T-cell (primary cell): Measurements from ENCODE around the gene HMG20A. TPM values are rescaled to one million over a fixed set of nuclear protein-coding genes. Genes with fewer than 3 reads are reported as not detected.
"Not testable (repeated sequence)": the region's sequence is repeated elsewhere in the genome, so short reads cannot be mapped to it uniquely, and the experiment has no call there.

Source experiments
- ATAC-seq, 4 experiments: fragments of 200-7000 bp in 3 of 4; fragments of 150-1000 bp in 1 of 4; cut with Tn5 transposase; replicated peaks in 1 of 4; 1 replicate in 3 of 4; 2 replicates in 1 of 4; pipeline ENCODE4 v1.10.0; 2021; ENCODE audit warnings: moderate library complexity in 3 of 4, mild to moderate bottlenecking in 2 of 4, moderate number of reproducible peaks in 1 of 4
- CTCF ChIA-PET, 2 donors: fragments of 300-600 bp; sonication (Branson Sonifier 250); formaldehyde crosslinking; loops; one replicate each; lab custom pipeline; 2022; ENCODE audit warnings: antibody characterized with exemption in 2 of 2; lab: Charles Lee
- POLR2A ChIA-PET, 2 donors: fragments of 300-600 bp; sonication (Branson Sonifier 250); formaldehyde crosslinking; loops; one replicate each; lab custom pipeline; 2022; ENCODE audit warnings: antibody characterized with exemption in 2 of 2; lab: Charles Lee
- DNase-seq, 35 experiments: peaks; one replicate each; pipeline versions ENCODE4 v3.0.0 to v3.0.0-alpha.2; 2013 to 2023
- H3K27ac ChIP-seq: one replicate; pipeline ENCODE4 v1.5.1; 2013; ENCODE audit warnings: low read length
- H3K27me3 ChIP-seq, 2 experiments: replicated peaks in 1 of 2; 1 replicate in 1 of 2; 2 replicates in 1 of 2; pipeline versions ENCODE4 v1.6.1 to v1.7.0; 2013; ENCODE audit warnings: low read length in 1 of 2, mixed read lengths in 1 of 2; ENCODE audit not compliant: control insufficient read depth in 2 of 2, insufficient read depth in 2 of 2; ENCODE audit errors: extremely low read depth in 1 of 2
- H3K36me3 ChIP-seq, 2 donors: 1 replicate in 1 of 2; 2 replicates in 1 of 2; pipeline versions ENCODE4 v1.6.1 to v1.7.0; 2013; ENCODE audit warnings: low read length in 1 of 2; ENCODE audit not compliant: control insufficient read depth in 2 of 2, insufficient read depth in 1 of 2; ENCODE audit errors: extremely low read depth in 1 of 2
- H3K4me1 ChIP-seq, 2 experiments: 1 replicate in 1 of 2; 2 replicates in 1 of 2; pipeline versions ENCODE4 v1.6.1 to v1.7.0; 2013; ENCODE audit warnings: low read length in 2 of 2, mixed read lengths in 1 of 2; ENCODE audit not compliant: insufficient read depth in 2 of 2, control insufficient read depth in 1 of 2; ENCODE audit errors: extremely low read depth in 1 of 2
- H3K4me3 ChIP-seq, 2 donors: 1 replicate in 1 of 2; 2 replicates in 1 of 2; pipeline versions ENCODE4 v1.5.1 to v1.7.0; 2013; ENCODE audit warnings: mild to moderate bottlenecking in 2 of 2, low read length in 1 of 2, moderate library complexity in 1 of 2; ENCODE audit not compliant: control insufficient read depth in 1 of 2; ENCODE audit errors: extremely low read depth in 1 of 2
- H3K9me3 ChIP-seq: 2 replicates; pipeline ENCODE4 v1.7.0; 2013
- H3K27ac Mint-ChIP-seq, 2 donors: one replicate each; pipeline ENCODE4 v1.8.0; 2020 to 2021; ENCODE audit warnings: mild to moderate bottlenecking in 2 of 2, mixed read lengths in 2 of 2
- H3K27me3 Mint-ChIP-seq, 2 donors: one replicate each; pipeline ENCODE4 v1.8.0; 2021 to 2022; ENCODE audit warnings: mixed read lengths in 2 of 2
- H3K36me3 Mint-ChIP-seq: one replicate; pipeline ENCODE4 v1.8.0; 2021; ENCODE audit warnings: mixed read lengths
- H3K4me1 Mint-ChIP-seq, 3 donors: one replicate each; pipeline ENCODE4 v1.8.0; 2020 to 2022; ENCODE audit warnings: mixed read lengths in 3 of 3, mild to moderate bottlenecking in 1 of 3
- H3K4me3 Mint-ChIP-seq, 3 donors: one replicate each; pipeline ENCODE4 v1.8.0; 2020 to 2022; ENCODE audit warnings: mild to moderate bottlenecking in 3 of 3, mixed read lengths in 3 of 3, moderate library complexity in 3 of 3
- H3K9me3 Mint-ChIP-seq, 3 donors: one replicate each; pipeline ENCODE4 v1.8.0; 2020 to 2022; ENCODE audit warnings: mixed read lengths in 3 of 3
- whole genome bisulfite sequencing: methylation state at CpG from one replicate; pipeline ENCODE4 v1.1.5; 2013; ENCODE audit warnings: missing lambda C conversion rate; ENCODE audit not compliant: insufficient coverage; 5-methylcytosine and 5-hydroxymethylcytosine counted together
- total RNA-seq, 35 experiments: library from RNA in 6 of 35; stranded (reverse) in 6 of 35; fragments of 120-200 nt in 1 of 35; gene quantifications; one replicate each; pipeline versions ENCODE4 v1.2.1 to v1.2.4 and lab custom pipeline; 2013 to 2026

The HMG20A gene
- total RNA-seq, 5 donors from 2014 or later (not counting 1 experiment from before 2014, with no cell fraction given), result 34.2 to 48.3 (median 42.0) TPM

GRCh38 chr15:77406173-77406759, 14.4 kb upstream of the HMG20A start:
- H3K36me3 ChIP-seq, H3K9me3 ChIP-seq, H3K36me3 Mint-ChIP-seq, H3K27me3 ChIP-seq, DNase-seq, H3K27ac ChIP-seq, H3K27ac Mint-ChIP-seq, H3K4me3 Mint-ChIP-seq, H3K4me3 ChIP-seq, POLR2A ChIA-PET, ATAC-seq, H3K9me3 Mint-ChIP-seq, CTCF ChIA-PET, H3K27me3 Mint-ChIP-seq: not testable (repeated sequence)
- WGBS, result no CpG with 5 or more reads among the region's 1 CpG
- peaks cover 14 to 26% (median 15%) of the 10 kb centered on the region in 3 donors for H3K4me1 Mint-ChIP-seq
- peaks cover 6 to 11% of the 10 kb centered on the region in 2 experiments for H3K4me1 ChIP-seq

- WGBS, result 91% methylated on average over 2 of the region's 4 CpGs
- Histone ChIP-seq H3K4me1 (peaks cover 6 to 11% of the 10 kb centered on the region in 2 experiments), H3K27me3 (no peaks in the 10 kb centered on the region), H3K4me3 (no peak overlapping the region), H3K27ac (no peak overlapping the region), H3K9me3 (no peaks in the 10 kb centered on the region), H3K36me3 (no peaks in the 10 kb centered on the region)
- ChIA-PET POLR2A (no interaction called here), CTCF (no interaction called here)
- H3K36me3 Mint-ChIP-seq, result no peaks in the 10 kb centered on the region
- no peak overlapping the region for H3K4me3 Mint-ChIP-seq
- H3K4me1 Mint-ChIP-seq, result peaks cover 14 to 26% (median 15%) of the 10 kb centered on the region in 3 donors
- no peaks in the 10 kb centered on the region for H3K9me3 Mint-ChIP-seq
- no peak for ATAC-seq
- no peaks in the 10 kb centered on the region for H3K27me3 Mint-ChIP-seq
- DNase-seq, result no peak
- H3K27ac Mint-ChIP-seq, result no peak overlapping the region
Observed at GRCh38 chr15:77406846-77407245, 13.8 kb upstream of the HMG20A start.

GRCh38 chr15:77409259-77410156, 11.2 kb upstream of the HMG20A start:
- Histone ChIP-seq H3K27me3 (no peaks in the 10 kb centered on the region), H3K4me1 (peaks cover 6 to 11% of the 10 kb centered on the region in 2 experiments), H3K36me3 (no peaks in the 10 kb centered on the region), H3K9me3 (no peaks in the 10 kb centered on the region), H3K4me3 (no peak overlapping the region), H3K27ac (no peak overlapping the region)
- Mint-ChIP-seq H3K27me3 (no peaks in the 10 kb centered on the region), H3K9me3 (no peaks in the 10 kb centered on the region), H3K27ac (peak overlapping the region; percentile 72 to 76), H3K4me3 (peak overlapping the region; percentile 38 to 56 (median 44)), H3K36me3 (no peaks in the 10 kb centered on the region), H3K4me1 (peaks cover 14 to 26% (median 15%) of the 10 kb centered on the region in 3 donors)
- ATAC-seq (peak; percentile 65 to 95 (median 88)), DNase-seq (peak in 14 of 35 experiments; percentile 1 to 53 (median 8))
- ChIA-PET POLR2A (interaction anchor here (0.5 to 0.6 kb wide), 4 partner anchors 12 to 1505 kb away, joined by 3 to 8 read pairs (median 4); no protein-coding TSS in a partner anchor), CTCF (interaction anchor here (0.6 to 0.9 kb wide), 3 partner anchors 17 to 1810 kb away, joined by 3 to 4 read pairs (median 3); no protein-coding TSS in a partner anchor)
- WGBS, result no CpG with 5 or more reads among the region's 4 CpGs

DNA sequence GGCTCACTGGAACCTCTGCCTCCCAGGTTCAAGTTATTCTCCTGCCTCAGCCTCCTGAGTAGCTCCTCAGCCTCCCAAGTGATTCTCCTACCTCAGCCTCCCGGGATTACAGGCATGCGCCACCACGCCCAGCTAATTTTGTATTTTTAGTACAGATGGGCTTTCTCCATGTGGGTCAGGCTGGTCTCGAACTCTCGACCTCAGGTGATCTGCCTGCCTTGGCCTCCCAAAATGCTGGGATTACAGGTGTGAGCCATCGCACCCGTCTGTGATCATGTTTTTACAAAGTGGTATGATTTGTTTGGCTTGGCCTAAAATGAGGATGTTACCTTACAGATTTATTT, 10.6 kb upstream of the HMG20A start:
- ATAC-seq, H3K36me3 Mint-ChIP-seq, H3K27me3 Mint-ChIP-seq, DNase-seq, H3K27ac ChIP-seq, H3K4me3 ChIP-seq, H3K27me3 ChIP-seq, H3K9me3 ChIP-seq, H3K36me3 ChIP-seq, H3K9me3 Mint-ChIP-seq: not testable (repeated sequence)
- ChIA-PET POLR2A (interaction anchor here in 1 of 2 donors (0.6 kb wide), 1 partner anchor 1504 kb away, joined by 8 read pairs; no protein-coding TSS in a partner anchor), CTCF (interaction anchor here in 1 of 2 donors (0.6 kb wide), 1 partner anchor 1811 kb away, joined by 3 read pairs; no protein-coding TSS in a partner anchor)
- peak overlapping the region; percentile 72 to 76 for H3K27ac Mint-ChIP-seq
- H3K4me3 Mint-ChIP-seq, result peak overlapping the region; percentile 38 to 56 (median 44)
- WGBS, result no CpG with 5 or more reads among the region's 7 CpGs
- peaks cover 6 to 11% of the 10 kb centered on the region in 2 experiments for H3K4me1 ChIP-seq
- H3K4me1 Mint-ChIP-seq, result peaks cover 14 to 26% (median 15%) of the 10 kb centered on the region in 3 donors

- CTCF ChIA-PET, result no interaction called here
- DNase-seq, result no peak
Observed at GRCh38 chr15:77410701-77411618, 9.7 kb upstream of the HMG20A start.

More at GRCh38 chr15:77410701-77411618, 9.7 kb upstream of the HMG20A start:
- no peak overlapping the region for H3K27ac ChIP-seq
- Mint-ChIP-seq H3K27me3 (no peaks in the 10 kb centered on the region), H3K4me3 (no peak overlapping the region), H3K36me3 (no peaks in the 10 kb centered on the region), H3K9me3 (no peaks in the 10 kb centered on the region), H3K27ac (no peak overlapping the region), H3K4me1 (peaks cover 14 to 25% (median 15%) of the 10 kb centered on the region in 3 donors)
- POLR2A ChIA-PET, result interaction anchor here in 1 of 2 donors (0.7 kb wide), 1 partner anchor 10 kb away, joined by 4 read pairs; no protein-coding TSS in a partner anchor
- H3K27me3 ChIP-seq, result no peaks in the 10 kb centered on the region
- H3K4me1 ChIP-seq, result peaks cover 6 to 15% of the 10 kb centered on the region in 2 experiments
- no peak overlapping the region for H3K4me3 ChIP-seq
- ATAC-seq, result no peak
- 100% methylated on average over 2 of the region's 7 CpGs for WGBS
- H3K9me3 ChIP-seq, result no peaks in the 10 kb centered on the region
- H3K36me3 ChIP-seq, result no peaks in the 10 kb centered on the region
